H54 (cell line): ENCODE data around the gene GOLGA8N.
A peak's percentile ranks its signal among the peaks of the same experiment; 100 is the strongest.
"Not testable (repeated sequence)": the region's sequence is repeated elsewhere in the genome, so short reads cannot be mapped to it uniquely, and the experiment has no call there.

Experiments used
- DNase-seq: peaks from one replicate; pipeline ENCODE4 v3.0.0; 2011; ENCODE audit warnings: low spot score, mixed read lengths; ENCODE audit not compliant: insufficient read length
- FAIRE-seq: peaks from 3 replicates; lab custom pipeline; 2011; peaks lifted over from hg19 to GRCh38; lab: Jason Lieb, UNC
- POLR2A ChIP-seq: IDR thresholded peaks from 2 replicates; pipeline ENCODE4 v1.6.1; 2011; ENCODE audit warnings: low read depth, mild to moderate bottlenecking, low read length

Gene GOLGA8N

DNA sequence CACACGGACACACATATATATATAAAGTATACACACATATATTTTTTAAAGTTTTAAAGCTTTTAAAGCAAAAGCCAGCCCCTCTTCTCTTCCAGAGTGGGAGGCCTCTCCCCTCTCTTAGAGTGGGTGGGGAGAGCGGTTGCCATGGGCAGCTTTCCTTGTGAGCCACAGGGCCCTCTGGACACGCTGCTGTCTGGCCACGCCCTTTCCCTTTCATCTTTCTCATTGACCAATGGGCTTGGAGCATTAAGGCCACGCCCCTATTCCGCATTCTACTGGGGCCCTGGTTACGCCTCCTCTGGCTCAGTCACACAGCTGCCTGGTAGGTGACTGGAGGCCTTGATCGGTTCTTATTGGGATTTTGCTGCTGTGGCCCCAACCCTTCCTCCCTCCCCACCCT lies at the start of gene GOLGA8N:
Gene GOLGA8N, plus strand, starts transcription at position 306 of the 400 bp plus-strand sequence.
- not testable (repeated sequence) for DNase-seq, FAIRE-seq

GRCh38 chr15:32543456-32543855 lies 49.8 kb upstream of the GOLGA8N start:
- not testable (repeated sequence) for DNase-seq
- peak; percentile 93 for FAIRE-seq

DNA sequence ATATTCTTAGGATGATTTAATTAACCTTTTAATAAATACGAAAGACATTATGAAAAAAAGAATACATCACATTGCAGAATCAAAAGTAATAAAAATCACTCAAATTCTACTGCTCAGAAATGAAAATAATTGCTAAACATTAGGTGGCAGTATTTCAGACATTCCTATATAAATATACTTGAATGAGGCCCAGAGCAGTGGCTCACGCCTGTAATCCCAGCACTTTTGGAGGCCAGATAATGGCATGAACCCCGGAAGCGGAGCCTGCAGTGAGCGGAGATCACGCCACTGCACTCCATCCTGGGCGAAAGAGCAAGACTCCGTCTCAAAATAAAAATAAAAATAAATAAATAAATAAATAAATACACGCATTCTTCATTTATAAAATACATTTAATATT lies 48.1 kb upstream of the GOLGA8N start:
- not testable (repeated sequence) for FAIRE-seq, DNase-seq

DNA sequence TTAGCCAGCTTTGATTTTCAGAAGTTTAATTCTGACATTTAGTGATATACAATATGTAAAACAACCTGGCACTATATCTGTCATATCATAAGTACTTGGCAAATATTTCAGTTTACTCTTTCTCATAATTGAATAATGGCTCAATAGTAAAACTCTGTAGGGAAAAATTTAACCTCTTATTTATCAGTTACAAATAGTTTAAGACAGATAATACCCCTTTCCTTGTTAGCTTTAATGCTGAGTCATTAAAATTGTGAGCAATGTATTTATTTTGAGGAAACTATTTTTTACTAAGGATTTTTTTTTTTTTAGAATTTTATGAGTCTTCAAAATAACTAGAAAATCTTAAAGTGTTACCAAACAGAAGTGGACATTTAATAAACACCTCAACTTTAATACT lies 38.7 kb upstream of the GOLGA8N start:
- not testable (repeated sequence) for FAIRE-seq, DNase-seq

DNA sequence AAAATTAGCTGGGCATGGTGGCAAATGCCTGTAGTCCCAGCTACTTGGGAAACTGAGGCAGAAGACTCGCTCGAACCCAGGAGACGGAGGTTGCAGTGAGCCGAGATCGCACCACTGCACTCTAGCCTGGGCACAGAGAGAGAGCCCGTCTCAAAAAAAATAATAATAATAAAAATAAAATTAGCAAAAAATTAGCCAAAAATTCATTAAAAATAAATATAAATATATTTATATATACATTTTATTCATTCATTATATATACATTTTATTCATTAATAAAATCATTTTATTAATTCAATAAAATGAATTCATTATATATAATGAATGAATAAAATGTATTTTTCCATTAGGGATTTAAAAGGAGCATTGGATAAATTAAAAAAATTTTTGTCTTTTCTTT lies 31.1 kb upstream of the GOLGA8N start:
- not testable (repeated sequence) for DNase-seq, FAIRE-seq

DNA sequence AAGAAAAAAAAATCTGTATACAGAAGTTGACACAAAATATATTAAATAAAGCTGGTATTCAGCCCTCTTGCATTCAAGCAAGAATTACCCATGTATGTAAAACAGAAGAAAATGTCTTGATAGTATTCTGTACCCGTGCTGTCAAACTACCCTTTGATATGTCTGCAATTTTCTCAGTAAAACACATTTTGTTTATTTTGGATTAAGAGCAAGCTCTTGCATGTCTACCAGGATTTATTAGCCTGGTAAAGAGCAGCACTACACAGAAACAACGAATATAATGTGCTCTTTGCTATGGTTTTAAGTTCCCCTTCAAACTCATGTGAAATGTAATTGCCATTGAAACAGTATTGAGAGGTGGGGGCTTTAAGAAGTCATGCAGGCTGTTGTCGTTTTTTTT lies 24.3 kb upstream of the GOLGA8N start:
- DNase-seq: not testable (repeated sequence)
- FAIRE-seq: peak; percentile 36

GRCh38 chr15:32578482-32578881 lies 14.8 kb upstream of the GOLGA8N start:
- peak; percentile 76 for FAIRE-seq
- not testable (repeated sequence) for DNase-seq

GRCh38 chr15:32585844-32586243 lies 7.4 kb upstream of the GOLGA8N start:
- not testable (repeated sequence) for FAIRE-seq, DNase-seq

DNA sequence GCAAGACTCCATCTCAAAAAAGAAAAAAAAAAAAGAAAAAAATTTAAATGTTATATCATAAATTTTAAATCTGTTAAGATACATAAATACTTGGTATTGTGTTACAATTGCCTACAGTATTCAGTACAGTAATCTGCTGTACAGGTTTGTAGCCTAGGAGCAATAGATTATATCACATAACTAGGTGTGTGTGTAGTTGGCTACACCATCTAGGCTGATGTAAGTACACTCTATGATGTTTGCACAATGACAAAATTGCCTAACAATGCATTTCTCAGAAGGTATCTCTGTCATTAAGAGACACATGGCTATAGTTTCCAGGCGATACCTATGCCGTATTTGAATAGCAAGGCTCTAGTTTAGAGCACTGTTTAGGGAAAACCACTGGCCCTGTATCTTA lies 16.3 kb downstream of the GOLGA8N start:
- not testable (repeated sequence) for DNase-seq, FAIRE-seq

DNA sequence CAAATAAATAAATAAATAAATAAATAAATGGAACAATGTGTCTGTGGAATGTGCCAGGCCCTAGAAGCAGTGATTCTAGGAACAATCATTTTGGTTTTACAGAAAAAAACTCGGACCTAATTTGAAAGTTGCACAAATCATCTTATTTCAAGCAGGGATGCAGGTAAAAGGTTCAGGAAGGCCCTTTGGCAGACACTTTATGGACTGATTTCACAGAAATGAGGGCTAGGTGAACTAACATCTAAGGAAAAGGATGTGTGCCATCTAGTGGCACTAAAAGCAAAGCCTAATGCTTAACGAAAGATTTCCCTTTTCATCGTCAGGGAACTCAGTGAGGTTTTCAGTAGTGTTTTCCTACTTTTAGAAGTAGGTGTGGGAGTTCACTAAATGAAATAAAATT lies 17.5 kb downstream of the GOLGA8N start:
- FAIRE-seq: peak; percentile 93
- not testable (repeated sequence) for DNase-seq

GRCh38 chr15:32614712-32615050 lies 21.4 kb downstream of the GOLGA8N start:
- DNase-seq: not testable (repeated sequence)
- FAIRE-seq: peak; percentile 77

DNA sequence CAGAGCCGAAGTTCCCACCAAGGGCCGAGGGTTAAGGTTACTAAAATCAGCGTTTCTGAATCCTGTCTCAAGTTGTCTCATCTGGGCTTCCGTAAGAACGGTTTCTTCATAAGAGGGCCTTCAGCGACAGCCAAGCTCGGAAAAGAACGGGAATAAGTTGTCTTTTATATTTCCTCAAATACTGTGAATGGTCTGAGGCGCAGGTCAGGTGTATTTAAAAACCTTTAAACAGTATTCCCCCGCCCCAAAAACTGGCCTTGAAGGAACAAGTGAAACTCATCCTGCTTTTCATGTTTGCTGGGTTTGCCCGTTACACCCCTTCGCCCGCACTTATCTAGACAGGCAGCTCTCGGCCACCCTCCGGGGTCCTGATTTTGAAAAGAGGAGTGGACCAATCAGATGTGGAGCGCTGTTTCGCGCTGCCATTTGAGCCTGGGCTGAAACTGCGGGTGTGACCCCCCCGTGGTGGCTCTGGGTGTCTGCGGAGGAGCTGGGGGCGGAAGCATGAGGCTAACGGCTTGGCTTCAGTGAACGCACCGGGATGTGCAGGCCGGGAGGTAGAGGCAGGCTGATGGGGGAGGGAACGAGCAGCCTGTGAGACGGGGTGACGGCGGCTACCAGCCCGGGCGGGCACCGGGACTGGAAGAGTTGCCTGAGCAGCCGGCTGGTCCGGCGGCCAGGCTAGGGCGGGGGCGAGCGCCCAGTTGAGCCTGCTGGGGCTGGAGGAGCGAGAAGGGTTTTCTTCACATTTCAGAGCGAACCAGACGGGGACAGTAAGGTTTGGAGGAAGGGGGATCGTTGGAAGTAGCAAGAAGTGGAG lies 22.0 kb downstream of the GOLGA8N start, which contains the start of gene ARHGAP11A:
Gene ARHGAP11A, plus strand, starts transcription at position 454 of the 820 bp plus-strand sequence. CDS start 708 bp downstream, outside the sequence.
- not testable (repeated sequence) for FAIRE-seq
- peak; percentile 20 for DNase-seq

- peak; percentile 65 for FAIRE-seq
- not testable (repeated sequence) for DNase-seq
These were observed 22.7 kb downstream of the GOLGA8N start for GRCh38 chr15:32615871-32616426.

GRCh38 chr15:32636410-32636809 lies 43.2 kb downstream of the GOLGA8N start:
- no peak for TF ChIP-seq POLR2A
- no peak for FAIRE-seq
- DNase-seq: no peak

DNA sequence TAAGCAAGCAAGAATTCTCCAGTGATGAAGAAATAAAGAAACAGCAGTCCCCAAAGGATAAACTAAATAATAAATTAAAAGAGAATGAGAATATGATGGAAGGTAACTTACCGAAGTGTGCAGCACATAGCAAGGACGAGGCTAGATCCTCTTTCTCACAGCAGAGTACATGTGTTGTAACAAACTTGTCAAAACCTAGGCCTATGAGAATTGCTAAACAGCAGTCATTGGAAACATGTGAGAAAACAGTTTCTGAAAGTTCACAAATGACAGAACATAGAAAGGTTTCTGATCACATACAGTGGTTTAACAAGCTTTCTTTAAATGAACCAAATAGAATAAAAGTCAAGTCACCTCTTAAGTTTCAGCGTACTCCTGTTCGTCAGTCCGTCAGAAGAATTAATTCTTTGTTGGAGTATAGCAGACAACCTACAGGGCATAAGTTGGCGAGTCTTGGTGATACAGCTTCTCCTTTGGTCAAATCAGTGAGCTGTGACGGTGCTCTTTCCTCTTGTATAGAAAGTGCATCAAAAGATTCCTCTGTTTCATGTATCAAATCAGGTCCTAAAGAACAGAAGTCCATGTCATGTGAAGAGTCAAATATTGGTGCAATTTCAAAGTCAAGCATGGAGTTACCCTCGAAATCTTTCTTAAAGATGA lies 43.8 kb downstream of the GOLGA8N start:
- FAIRE-seq (no peak), DNase-seq (no peak)
- no peak for TF ChIP-seq POLR2A
